ENCODE results near the gene MCRIP1. TPM values are rescaled to one million over a fixed set of nuclear protein-coding genes. Genes with fewer than 3 reads are reported as not detected.

MCRIP1 gene
- total and polyA plus RNA-seq, 2 of the 13 experiments (the other 11 are each of a cell fraction or from before 2014, with no cell fraction given) = 79.7 to 84.9 TPM

- H3K27me3 ChIP-seq (ENCODE audit: control insufficient read depth in 1 of 2, insufficient read depth in 2 of 2, low read length in 2 of 2) = peaks cover 13 to 62% of the 10 kb centered on the region in 2 experiments
- BruUV-seq (replicated peaks) = no TSS peak
- FAIRE-seq (no peak), ATAC-seq (no peak), DNase-seq (ENCODE audit: low spot score) (no peak)
- H3K9ac ChIP-seq (ENCODE audit: insufficient read depth, low read depth, low read length) = no peak overlapping the region
- H3K27ac ChIP-seq (ENCODE audit: extremely low read length, insufficient read depth, low read length) = no peak overlapping the region
- no peaks in the 10 kb centered on the region for H3K9me3 ChIP-seq (ENCODE audit: low read length)
- 0 out of 2 replicates have a peak, but pooled peaks have one; percentile 45 for TF ChIP-seq ZFYVE20 (CRISPR knock-in tag; IDR thresholded peaks at IDR 0.05; ENCODE audit: borderline replicate concordance, low read depth)
- peak; percentile 21 for TF ChIP-seq SKI (IDR thresholded peaks at IDR 0.05; ENCODE audit: partially characterized antibody)
- TF ChIP-seq, protein P1, sequence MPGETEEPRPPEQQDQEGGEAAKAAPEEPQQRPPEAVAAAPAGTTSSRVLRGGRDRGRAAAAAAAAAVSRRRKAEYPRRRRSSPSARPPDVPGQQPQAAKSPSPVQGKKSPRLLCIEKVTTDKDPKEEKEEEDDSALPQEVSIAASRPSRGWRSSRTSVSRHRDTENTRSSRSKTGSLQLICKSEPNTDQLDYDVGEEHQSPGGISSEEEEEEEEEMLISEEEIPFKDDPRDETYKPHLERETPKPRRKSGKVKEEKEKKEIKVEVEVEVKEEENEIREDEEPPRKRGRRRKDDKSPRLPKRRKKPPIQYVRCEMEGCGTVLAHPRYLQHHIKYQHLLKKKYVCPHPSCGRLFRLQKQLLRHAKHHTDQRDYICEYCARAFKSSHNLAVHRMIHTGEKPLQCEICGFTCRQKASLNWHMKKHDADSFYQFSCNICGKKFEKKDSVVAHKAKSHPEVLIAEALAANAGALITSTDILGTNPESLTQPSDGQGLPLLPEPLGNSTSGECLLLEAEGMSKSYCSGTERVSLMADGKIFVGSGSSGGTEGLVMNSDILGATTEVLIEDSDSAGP (CRISPR knock-in tag; IDR thresholded peaks at IDR 0.05; ENCODE audit: borderline replicate concordance) = no peak
- intact Hi-C loops (cut with micrococcal nuclease; ENCODE audit: unreplicated experiment) (no loop called here), in situ Hi-C loops (cut with HindIII; ENCODE audit: extremely low pct_ligation_motif_present, low pct_unique_long_range_greater_than_20kb) (no loop called here)
- no peaks in the 10 kb centered on the region for H3K36me3 ChIP-seq (replicated peaks in 1 of 2; ENCODE audit: control insufficient read depth in 1 of 2, insufficient read depth in 2 of 2, low read length in 2 of 2)
- ChIA-PET POLR2A (no interaction called here), CTCF (ENCODE audit: low intra/inter-chr PET ratio, low total read pairs) (no interaction called here)
- H2AFZ ChIP-seq (ENCODE audit: low read length) = no peak overlapping the region
- H3K4me2 ChIP-seq (ENCODE audit: low read depth, low read length) = no peak overlapping the region
- WGBS (ENCODE audit: low lambda C conversion rate) = 25% methylated on average over 7 of the region's 7 CpGs
- H4K20me1 ChIP-seq (ENCODE audit: insufficient read depth, low read length) = no peaks in the 10 kb centered on the region
- H3K4me3 ChIP-seq (replicated peaks in 1 of 3; ENCODE audit: insufficient read depth in 1 of 3, low read depth in 2 of 3, low read length in 3 of 3) = no peak overlapping the region
- no peaks in the 10 kb centered on the region for H3K79me2 ChIP-seq (ENCODE audit: insufficient read depth, low read length)
- peaks cover 33% of the 10 kb centered on the region for H3K4me1 ChIP-seq (ENCODE audit: insufficient read depth, low read length)
Observed at GRCh38 chr17:81809556-81809998, 23.5 kb downstream of the MCRIP1 start.

- Histone ChIP-seq H3K36me3 (replicated peaks in 1 of 2; ENCODE audit: control insufficient read depth in 1 of 2, insufficient read depth in 2 of 2, low read length in 2 of 2) (no peaks in the 10 kb centered on the region), H3K9me3 (ENCODE audit: low read length) (no peaks in the 10 kb centered on the region), H3K27ac (ENCODE audit: extremely low read length, insufficient read depth, low read length) (no peak overlapping the region), H3K4me3 (replicated peaks in 1 of 3; ENCODE audit: insufficient read depth in 1 of 3, low read depth in 2 of 3, low read length in 3 of 3) (no peak overlapping the region), H2AFZ (ENCODE audit: low read length) (no peak overlapping the region), H3K9ac (ENCODE audit: insufficient read depth, low read depth, low read length) (no peak overlapping the region), H3K79me2 (ENCODE audit: insufficient read depth, low read length) (no peaks in the 10 kb centered on the region), H3K27me3 (ENCODE audit: control insufficient read depth in 1 of 2, insufficient read depth in 2 of 2, low read length in 2 of 2) (peaks cover 12 to 67% of the 10 kb centered on the region in 2 experiments), H3K4me1 (ENCODE audit: insufficient read depth, low read length) (peaks cover 31% of the 10 kb centered on the region), H3K4me2 (ENCODE audit: low read depth, low read length) (no peak overlapping the region), H4K20me1 (ENCODE audit: insufficient read depth, low read length) (no peaks in the 10 kb centered on the region)
- intact Hi-C loops (cut with micrococcal nuclease; ENCODE audit: unreplicated experiment) (no loop called here), in situ Hi-C loops (cut with HindIII; ENCODE audit: extremely low pct_ligation_motif_present, low pct_unique_long_range_greater_than_20kb) (no loop called here)
- no TSS peak for BruUV-seq (replicated peaks)
- 47% methylated on average over 19 of the region's 20 CpGs for WGBS (ENCODE audit: low lambda C conversion rate)
- ChIA-PET POLR2A (no interaction called here), CTCF (ENCODE audit: low intra/inter-chr PET ratio, low total read pairs) (no interaction called here)
- no peak for DNase-seq (ENCODE audit: low spot score)
- ATAC-seq = peak; percentile 52
- no peak for FAIRE-seq
- TF ChIP-seq ZNF687 (CRISPR knock-in tag; IDR thresholded peaks at IDR 0.05) (peak; percentile 35), ZNF274 (CRISPR knock-in tag; IDR thresholded peaks at IDR 0.05) (peak; percentile 97), ZNF263 (CRISPR knock-in tag; IDR thresholded peaks at IDR 0.05) (peak; percentile 72), ZNF839 (CRISPR knock-in tag; IDR thresholded peaks at IDR 0.05; ENCODE audit: borderline replicate concordance) (0 out of 2 replicates have a peak, but pooled peaks have one; percentile 28)
- TF ChIP-seq, protein P2, sequence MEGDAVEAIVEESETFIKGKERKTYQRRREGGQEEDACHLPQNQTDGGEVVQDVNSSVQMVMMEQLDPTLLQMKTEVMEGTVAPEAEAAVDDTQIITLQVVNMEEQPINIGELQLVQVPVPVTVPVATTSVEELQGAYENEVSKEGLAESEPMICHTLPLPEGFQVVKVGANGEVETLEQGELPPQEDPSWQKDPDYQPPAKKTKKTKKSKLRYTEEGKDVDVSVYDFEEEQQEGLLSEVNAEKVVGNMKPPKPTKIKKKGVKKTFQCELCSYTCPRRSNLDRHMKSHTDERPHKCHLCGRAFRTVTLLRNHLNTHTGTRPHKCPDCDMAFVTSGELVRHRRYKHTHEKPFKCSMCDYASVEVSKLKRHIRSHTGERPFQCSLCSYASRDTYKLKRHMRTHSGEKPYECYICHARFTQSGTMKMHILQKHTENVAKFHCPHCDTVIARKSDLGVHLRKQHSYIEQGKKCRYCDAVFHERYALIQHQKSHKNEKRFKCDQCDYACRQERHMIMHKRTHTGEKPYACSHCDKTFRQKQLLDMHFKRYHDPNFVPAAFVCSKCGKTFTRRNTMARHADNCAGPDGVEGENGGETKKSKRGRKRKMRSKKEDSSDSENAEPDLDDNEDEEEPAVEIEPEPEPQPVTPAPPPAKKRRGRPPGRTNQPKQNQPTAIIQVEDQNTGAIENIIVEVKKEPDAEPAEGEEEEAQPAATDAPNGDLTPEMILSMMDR (CRISPR knock-in tag; IDR thresholded peaks at IDR 0.05) = peak; percentile 84
Observed at GRCh38 chr17:81808778-81809555, 24.1 kb downstream of the MCRIP1 start.
